ENCODE measurements around the gene CPHXL2.

The CPHXL2 gene

GRCh38 chr16:75676909-75677308 lies at the start of gene CPHXL2:
TSS of gene CPHXL2 (minus strand) at chr16:75677009. CDS start at chr16:75676999, 10 bp downstream.
- no peak for DNase-seq

DNA sequence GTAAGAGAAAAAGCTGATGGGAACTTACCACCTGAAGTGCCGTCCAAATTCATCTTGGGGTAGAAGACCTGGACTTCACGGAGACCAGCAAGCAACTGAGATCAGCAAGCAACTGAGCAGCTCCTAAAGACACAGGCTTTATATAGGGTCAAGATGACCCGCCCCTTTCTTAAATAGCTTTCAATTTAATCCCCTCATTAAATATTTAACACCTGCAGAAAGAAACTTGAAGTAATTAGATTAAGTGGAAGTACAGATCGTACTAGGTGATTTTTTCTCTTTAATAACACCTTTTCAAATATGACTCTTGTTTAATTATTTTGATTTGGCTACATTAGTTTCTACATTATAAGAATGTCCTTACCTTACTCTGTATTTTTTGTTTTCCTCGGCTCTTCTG lies 49.6 kb upstream of the CPHXL2 start, which contains the start of gene CPHXL:
CPHXL (minus strand) TSS at position 101 of the 400 bp plus-strand sequence; CDS start at position 53, 48 bp downstream.
- DNase-seq: no peak

DNA sequence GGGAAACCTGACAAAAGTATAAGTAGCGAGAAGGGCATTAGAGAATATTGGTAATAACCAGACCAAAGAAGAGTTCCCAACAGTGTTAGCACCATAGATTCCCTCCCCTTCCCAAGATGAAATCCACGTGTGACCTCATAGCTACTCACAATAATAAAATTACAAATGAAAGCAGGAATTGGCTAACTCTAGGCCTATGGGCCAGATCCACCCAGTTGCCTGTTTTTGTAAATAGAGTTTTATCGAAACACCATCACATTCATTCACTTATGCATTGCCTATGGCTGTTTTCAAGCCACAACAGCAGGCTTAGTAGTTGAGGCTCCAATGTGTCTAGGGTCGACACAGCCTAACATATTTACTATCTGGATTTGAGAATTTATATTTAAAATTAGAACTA lies 41.6 kb upstream of the CPHXL2 start:
- no peak for DNase-seq

DNA sequence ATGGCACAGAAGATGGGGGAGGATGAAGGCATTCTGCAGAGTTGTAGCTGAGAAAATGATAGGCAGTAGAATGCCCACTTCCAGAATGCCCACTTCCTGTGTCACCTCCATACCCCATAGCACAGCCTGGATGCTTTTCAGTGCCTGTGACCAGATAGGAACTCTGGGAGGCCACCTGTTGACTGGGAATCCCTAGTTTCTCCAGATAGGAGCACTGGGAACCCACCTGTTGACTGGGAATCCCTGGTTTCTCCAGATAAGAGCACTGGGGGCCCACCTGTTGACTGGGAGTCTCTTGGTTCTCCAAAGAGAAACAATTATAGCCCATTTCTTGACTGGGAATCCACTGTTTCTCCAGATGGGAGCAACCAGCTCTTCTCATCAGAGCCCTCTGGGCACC lies 37.9 kb upstream of the CPHXL2 start:
- no peak for DNase-seq

GRCh38 chr16:75710344-75710743 lies 33.5 kb upstream of the CPHXL2 start:
- DNase-seq: no peak

- no peak for DNase-seq
These were observed 26.5 kb upstream of the CPHXL2 start for GRCh38 chr16:75703306-75703705.

DNA sequence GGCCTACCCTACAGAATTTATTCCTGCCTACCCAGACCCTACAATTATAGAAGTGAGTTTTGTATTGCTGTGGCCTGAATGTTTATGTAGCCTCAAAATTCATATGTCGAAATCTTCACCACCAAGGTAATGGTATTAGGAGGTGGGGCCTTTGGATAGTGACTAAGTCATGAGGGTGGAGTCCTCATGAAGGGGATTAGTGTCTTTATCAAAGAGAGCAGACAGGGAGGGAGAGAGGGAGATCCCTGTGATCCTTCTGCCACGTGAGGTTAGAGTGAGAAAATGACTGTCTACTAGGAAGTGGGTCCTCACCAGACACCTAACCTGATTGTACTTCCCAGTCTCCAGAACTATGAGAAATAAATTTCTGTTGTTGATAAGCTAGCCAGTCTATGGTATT lies 25.4 kb upstream of the CPHXL2 start:
- DNase-seq: no peak

- no peak for DNase-seq
These were observed 24.6 kb upstream of the CPHXL2 start, which contains the start of gene DUXB for GRCh38 chr16:75701361-75701760. TSS of gene DUXB (minus strand) at chr16:75701461. CDS start at chr16:75701418, 43 bp downstream.

DNA sequence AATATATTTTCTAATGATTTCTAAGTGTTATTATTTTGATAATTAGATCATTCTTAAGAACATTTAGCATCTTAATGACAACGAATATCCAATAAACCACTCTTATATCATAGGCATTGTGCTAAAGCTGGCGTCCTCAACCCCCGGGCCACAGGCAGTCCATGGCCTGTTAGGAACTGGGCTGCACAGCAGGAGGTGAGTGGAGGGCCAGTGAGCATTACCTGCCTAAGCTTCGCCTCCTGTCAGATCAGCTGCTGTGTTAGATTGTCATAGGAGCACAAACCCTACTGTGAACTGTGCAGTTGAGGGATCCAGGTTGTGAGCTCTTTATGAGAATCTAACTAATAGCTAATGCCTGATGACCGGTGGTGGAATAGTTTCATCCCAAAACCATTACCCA lies 20.8 kb upstream of the CPHXL2 start:
- no peak for DNase-seq

DNA sequence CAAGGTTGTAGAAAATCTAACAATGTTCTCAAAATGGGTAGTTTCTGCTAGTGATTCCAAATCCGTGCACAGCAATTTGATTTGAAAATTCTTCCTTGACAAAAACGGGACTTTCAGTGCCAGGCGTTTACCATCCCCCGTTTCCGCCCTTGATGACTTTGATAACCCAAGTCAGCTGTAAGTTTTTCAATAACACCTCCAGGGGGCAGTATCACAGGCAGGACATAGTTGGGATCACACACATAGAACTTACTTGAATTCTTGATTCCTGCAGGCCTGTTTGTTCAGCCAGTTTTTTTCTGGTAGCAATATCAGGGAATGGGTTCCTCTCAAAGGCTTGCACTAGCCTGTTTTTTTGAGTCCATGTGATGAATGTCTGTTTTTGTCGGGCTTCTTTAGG lies 18.9 kb upstream of the CPHXL2 start:
- DNase-seq: no peak

- no peak for DNase-seq
These were observed 10.6 kb upstream of the CPHXL2 start for GRCh38 chr16:75687361-75687760.

- DNase-seq: no peak
These were observed 5.5 kb upstream of the CPHXL2 start for GRCh38 chr16:75682308-75682707.

DNA sequence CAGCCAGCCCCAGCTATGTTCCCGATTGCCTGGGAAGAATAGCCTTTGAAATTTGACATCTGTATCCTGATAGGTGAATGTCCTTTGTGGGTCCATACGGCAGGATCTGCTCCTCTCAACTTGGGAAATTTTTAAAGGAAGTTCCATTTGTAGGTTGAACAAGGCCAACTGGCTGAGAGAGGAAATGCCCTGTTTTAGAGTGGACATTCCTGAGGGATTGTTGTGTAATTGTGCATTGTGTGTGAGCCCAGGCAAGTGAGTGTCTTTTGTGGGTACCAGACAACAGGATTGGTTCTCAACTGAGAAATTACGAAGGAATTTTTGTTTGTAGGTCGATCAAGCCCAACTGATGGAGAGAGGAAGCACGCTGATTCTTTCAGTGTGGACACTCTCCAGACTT lies 2.6 kb upstream of the CPHXL2 start:
- no peak for DNase-seq

DNA sequence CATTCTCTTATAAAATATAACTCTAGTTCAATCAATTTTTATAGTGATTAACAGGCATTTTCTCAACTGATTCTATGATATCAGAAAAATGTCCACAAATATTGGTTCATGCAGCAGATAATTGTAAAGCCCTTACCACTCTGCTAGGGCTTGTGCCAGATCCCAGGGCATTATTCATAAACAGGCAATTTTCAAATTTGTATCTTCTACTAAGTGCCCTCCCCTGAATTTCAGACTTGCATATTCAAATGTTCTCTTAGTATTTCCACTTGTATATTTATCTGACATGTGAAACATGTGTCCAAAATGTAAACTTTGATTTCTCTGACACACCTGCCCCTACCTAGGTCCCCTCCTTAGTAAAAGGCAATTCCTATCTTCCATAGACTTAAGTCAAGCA lies 9.3 kb downstream of the CPHXL2 start:
- no peak for DNase-seq

GRCh38 chr16:75660726-75661302 lies 16.0 kb downstream of the CPHXL2 start:
- no peak for DNase-seq

DNA sequence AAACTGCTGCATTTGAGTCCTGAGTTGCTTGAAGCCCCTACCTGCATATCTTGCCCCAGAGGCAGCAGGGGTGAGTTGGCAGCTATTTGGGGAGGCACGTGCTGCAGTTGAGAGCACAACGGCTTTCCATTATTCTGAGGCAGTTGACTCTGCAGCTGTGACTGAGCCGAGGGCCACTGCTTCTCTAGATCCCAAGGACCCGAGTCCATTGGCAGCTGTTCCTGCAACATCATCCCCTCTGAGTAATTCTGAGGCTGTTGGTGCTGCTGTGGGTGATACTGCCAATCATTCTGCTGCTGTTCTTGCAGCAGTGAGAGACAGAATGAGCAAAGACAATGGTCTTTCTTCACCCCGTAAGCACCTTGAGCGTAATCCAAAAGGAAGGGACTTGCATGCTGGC lies 16.5 kb downstream of the CPHXL2 start:
- DNase-seq: no peak

DNA sequence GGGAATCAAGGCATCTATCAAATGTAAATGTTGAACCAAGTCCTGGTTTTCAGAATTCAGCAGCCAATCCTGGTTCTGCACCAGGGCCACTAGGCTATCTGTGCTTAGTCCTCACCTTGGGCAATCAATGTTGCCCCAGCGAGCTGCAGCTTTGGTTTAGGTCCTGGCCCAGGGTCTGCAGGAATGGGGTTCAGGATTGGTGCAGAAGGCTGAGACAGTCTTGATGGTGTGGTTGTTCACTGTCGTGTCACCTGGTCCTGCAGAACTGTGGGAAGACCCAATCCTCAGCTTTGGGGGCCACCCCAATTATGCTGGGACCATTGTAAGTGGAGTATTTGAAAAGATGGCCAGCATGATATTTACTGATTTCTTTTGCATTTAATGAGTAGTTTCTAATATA lies 18.6 kb downstream of the CPHXL2 start:
- DNase-seq: no peak

- DNase-seq: no peak
These were observed 22.9 kb downstream of the CPHXL2 start for GRCh38 chr16:75653922-75654321.

DNA sequence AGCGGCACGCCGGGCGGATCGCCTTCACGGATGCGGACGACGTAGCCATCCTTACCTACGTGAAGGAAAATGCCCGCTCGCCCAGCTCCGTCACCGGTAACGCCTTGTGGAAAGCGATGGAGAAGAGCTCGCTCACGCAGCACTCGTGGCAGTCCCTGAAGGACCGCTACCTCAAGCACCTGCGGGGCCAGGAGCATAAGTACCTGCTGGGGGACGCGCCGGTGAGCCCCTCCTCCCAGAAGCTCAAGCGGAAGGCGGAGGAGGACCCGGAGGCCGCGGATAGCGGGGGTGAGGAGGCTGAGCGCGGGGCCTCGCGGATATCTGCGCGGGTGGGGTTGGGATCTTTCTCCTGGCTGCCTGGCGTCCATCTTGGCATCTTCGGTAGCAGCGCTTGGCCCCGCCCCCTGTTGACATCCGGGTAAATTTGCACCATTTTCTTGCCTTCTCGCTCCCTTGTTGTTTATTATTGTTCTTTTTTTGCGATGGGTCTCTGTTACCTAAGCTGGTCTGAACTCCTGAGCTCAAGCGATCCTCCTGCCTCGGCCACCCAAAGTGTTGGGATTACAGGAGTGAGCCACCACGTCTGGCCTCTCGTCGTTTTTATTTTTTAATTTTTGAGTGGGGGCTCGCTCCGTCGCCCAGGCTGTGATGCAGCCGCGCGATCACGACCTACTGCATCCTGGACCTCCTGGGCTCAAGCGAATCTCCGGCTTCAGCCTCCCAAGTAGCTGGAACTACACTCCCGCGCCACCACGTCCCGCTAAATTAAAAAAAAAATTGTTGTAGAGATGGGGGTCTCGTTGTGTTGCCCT lies 28.3 kb downstream of the CPHXL2 start:
- no peak for DNase-seq

DNA sequence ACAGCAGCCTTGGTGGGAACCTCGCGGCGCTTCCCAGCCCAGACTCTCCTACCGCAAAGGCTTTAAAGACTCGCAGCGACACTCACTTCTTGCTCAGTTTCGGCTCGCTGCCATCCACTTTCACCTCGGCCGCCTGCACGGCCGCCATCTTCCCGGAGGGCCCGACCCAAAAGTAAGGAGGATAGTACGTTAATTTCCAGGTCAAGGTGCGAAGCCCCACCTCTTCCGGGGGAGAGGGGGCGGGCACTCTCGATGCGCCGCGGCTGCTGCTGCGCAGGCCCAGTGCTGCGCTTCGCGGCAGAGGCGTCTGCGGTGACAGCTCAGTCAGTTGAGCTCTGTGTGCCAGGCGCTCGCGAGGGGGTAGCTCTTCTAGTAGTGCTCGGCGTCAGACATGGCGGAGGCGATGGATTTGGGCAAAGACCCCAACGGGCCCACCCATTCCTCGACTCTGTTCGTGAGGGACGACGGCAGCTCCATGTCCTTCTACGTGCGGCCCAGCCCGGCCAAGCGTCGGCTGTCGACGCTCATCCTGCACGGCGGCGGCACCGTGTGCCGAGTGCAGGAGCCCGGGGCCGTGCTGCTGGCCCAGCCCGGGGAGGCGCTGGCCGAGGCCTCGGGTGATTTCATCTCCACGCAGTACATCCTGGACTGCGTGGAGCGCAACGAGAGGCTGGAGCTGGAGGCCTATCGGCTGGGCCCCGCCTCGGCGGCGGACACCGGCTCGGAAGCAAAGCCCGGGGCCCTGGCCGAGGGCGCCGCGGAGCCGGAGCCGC lies 29.1 kb downstream of the CPHXL2 start, which contains the start of the genes KARS1 and TERF2IP:
KARS1 (minus strand) TSS at position 174 of the 773 bp plus-strand sequence; CDS start at position 148, 26 bp downstream.
TERF2IP (plus strand) TSS at position 282 of the 773 bp plus-strand sequence; CDS start at position 392, 110 bp downstream.
- peak; percentile 62 for DNase-seq

- no peak for DNase-seq
These were observed 29.7 kb downstream of the CPHXL2 start for GRCh38 chr16:75647112-75647491.

- DNase-seq: no peak
These were observed 32.4 kb downstream of the CPHXL2 start for GRCh38 chr16:75644240-75645012.

DNA sequence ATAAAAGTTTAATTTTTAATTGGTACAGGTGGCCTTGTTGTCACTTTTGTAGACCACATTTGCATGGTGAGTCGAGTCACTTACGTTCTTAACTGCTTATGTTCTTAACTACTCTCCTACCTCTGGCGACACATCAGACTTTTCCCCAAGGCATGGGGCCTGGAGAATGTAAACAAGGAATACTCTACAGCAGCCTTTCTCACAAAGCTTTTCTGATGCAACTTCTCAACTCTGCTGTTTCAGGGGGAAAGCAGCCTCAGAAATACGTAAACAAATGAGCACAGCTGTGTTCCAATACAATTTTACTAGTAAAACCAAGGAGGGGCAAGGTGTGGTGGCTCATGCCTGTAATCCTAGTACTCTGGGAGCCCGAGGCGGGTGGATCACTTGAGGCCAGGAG lies 36.2 kb downstream of the CPHXL2 start:
- no peak for DNase-seq

Measured in NCI-H2081 treated with DMSO at 0.1 percent for 48 hours (cell line).